Gastrocnemius medialis (tissue), 4 donors: ENCODE results near the gene SLC7A14. TPM values are rescaled to one million over a fixed set of nuclear protein-coding genes. Genes with fewer than 3 reads are reported as not detected.

ENCODE experiments used
- ATAC-seq, 2 donors: fragments of 150-250 bp; one replicate each; pipeline ENCODE4 v1.9.1; 2016
- DNase-seq, 2 donors: peaks; one replicate each; pipeline ENCODE4 v3.0.0-alpha.2; 2019
- H3K27ac ChIP-seq, 4 donors: fragments of 200-600 bp; sonication (generic); 1 replicate in 1 of 4; 2 replicates in 3 of 4; pipeline ENCODE4 v1.5.1; 2016 to 2018; ENCODE audit warnings: mild to moderate bottlenecking in 2 of 4, moderate library complexity in 1 of 4
- H3K27me3 ChIP-seq, 3 donors: fragments of 200-600 bp; sonication (generic) in 2 of 3; 1 replicate in 1 of 3; 2 replicates in 2 of 3; pipeline versions ENCODE4 v1.5.1 to v1.6.0; 2016 to 2019; ENCODE audit warnings: mild to moderate bottlenecking in 1 of 3, moderate library complexity in 1 of 3
- H3K36me3 ChIP-seq, 2 donors: fragments of 200-600 bp; sonication (generic) in 1 of 2; one replicate each; pipeline ENCODE4 v1.5.1; 2017 to 2018
- H3K4me1 ChIP-seq, 2 donors: fragments of 200-600 bp; sonication (generic) in 1 of 2; one replicate each; pipeline ENCODE4 v1.5.1; 2016 to 2017; ENCODE audit warnings: mild to moderate bottlenecking in 2 of 2
- H3K4me3 ChIP-seq, 4 donors: fragments of 200-600 bp; sonication (generic) in 3 of 4; 1 replicate in 1 of 4; 2 replicates in 3 of 4; pipeline ENCODE4 v1.5.1; 2016 to 2019; ENCODE audit warnings: mild to moderate bottlenecking in 2 of 4
- H3K9me3 ChIP-seq, 3 donors: fragments of 200-600 bp; sonication (generic) in 2 of 3; 1 replicate in 1 of 3; 2 replicates in 2 of 3; pipeline ENCODE4 v1.5.1; 2016 to 2019
- POLR2A ChIP-seq, 2 donors: fragments of 450-650 bp; IDR thresholded peaks; one replicate each; pipeline ENCODE4 v1.6.1; 2017; ENCODE audit warnings: antibody characterized with exemption in 2 of 2, mild to moderate bottlenecking in 2 of 2, moderate library complexity in 2 of 2
- in situ Hi-C, 4 donors: fragments of 200-750 bp; cut with MboI; loops; one replicate each; pipeline versions ENCODE4 v1.15.0 to v1.8.0; 2017; ENCODE audit warnings: low sequenced_read_pairs in 4 of 4
- intact Hi-C: fragments of 100-400 bp; cut with DNase I; formaldehyde crosslinking; loops from one replicate; pipeline ENCODE4 v1.15.1; 2023; ENCODE audit warnings: low total_unique reads
- total RNA-seq, 4 donors: library from RNA; depleted of rRNA; stranded (reverse); fragments of >200 nt; gene quantifications; one replicate each; pipeline versions ENCODE4 v1.1.0 to v1.2.3, GENCODE V29; 2016
- TF ChIP-seq, protein P1 (sequence below), 5 experiments: fragments of 450-650 bp in 3 of 5; fragments of 200-600 bp in 2 of 5; sonication (generic) in 2 of 5; IDR thresholded peaks in 4 of 5; conservative IDR thresholded peaks in 1 of 5; 1 replicate in 4 of 5; 2 replicates in 1 of 5; pipeline ENCODE4 v1.5.1; 2016 to 2019; ENCODE audit warnings: antibody characterized with exemption in 5 of 5, mild to moderate bottlenecking in 3 of 5, moderate library complexity in 3 of 5

SLC7A14 gene
- total RNA-seq, 4 donors from 2014 or later, result 0.02 TPM; not detected in 3

DNA sequence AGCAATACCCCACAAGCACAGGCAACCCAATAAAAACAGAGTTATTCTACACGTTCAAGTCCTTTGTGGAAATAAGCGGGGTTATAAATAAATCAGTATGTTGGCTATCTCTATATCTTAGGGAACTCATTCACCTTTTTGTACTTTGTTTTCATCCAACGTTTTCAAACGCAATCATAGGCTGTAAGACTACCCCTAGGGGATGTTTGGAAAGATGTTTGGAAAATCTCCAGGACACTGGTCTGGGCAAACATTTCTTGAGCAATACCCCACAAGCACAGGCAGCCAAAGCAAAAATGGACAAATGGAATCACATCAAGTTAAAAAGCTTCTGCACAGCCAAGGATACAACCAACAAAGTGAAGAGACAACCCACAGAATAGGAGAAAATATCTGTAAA, 97.1 kb downstream of the SLC7A14 start:
- in situ Hi-C loops (no loop called here), intact Hi-C loops (loop anchor here (5.0 kb wide), 1 partner anchor 43 kb away; no protein-coding TSS in a partner anchor)
- DNase-seq, result peak in 1 of 2 donors; percentile 18
- no peaks in the 10 kb centered on the region for H3K27me3 ChIP-seq
- ATAC-seq, result peak in 1 of 2 donors; percentile 56
- no peak for TF ChIP-seq POLR2A (IDR thresholded peaks at IDR 0.05)
- TF ChIP-seq, protein P1, sequence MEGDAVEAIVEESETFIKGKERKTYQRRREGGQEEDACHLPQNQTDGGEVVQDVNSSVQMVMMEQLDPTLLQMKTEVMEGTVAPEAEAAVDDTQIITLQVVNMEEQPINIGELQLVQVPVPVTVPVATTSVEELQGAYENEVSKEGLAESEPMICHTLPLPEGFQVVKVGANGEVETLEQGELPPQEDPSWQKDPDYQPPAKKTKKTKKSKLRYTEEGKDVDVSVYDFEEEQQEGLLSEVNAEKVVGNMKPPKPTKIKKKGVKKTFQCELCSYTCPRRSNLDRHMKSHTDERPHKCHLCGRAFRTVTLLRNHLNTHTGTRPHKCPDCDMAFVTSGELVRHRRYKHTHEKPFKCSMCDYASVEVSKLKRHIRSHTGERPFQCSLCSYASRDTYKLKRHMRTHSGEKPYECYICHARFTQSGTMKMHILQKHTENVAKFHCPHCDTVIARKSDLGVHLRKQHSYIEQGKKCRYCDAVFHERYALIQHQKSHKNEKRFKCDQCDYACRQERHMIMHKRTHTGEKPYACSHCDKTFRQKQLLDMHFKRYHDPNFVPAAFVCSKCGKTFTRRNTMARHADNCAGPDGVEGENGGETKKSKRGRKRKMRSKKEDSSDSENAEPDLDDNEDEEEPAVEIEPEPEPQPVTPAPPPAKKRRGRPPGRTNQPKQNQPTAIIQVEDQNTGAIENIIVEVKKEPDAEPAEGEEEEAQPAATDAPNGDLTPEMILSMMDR (IDR thresholded peaks at IDR 0.05 in 4 of 5, conservative IDR thresholded peaks at IDR 0.05 in 1 of 5), result no peak
- H3K9me3 ChIP-seq, result no peaks in the 10 kb centered on the region
- H3K36me3 ChIP-seq, result no peaks in the 10 kb centered on the region
- H3K4me1 ChIP-seq, result no peaks in the 10 kb centered on the region
- no peak overlapping the region for H3K27ac ChIP-seq
- H3K4me3 ChIP-seq, result no peak overlapping the region

DNA sequence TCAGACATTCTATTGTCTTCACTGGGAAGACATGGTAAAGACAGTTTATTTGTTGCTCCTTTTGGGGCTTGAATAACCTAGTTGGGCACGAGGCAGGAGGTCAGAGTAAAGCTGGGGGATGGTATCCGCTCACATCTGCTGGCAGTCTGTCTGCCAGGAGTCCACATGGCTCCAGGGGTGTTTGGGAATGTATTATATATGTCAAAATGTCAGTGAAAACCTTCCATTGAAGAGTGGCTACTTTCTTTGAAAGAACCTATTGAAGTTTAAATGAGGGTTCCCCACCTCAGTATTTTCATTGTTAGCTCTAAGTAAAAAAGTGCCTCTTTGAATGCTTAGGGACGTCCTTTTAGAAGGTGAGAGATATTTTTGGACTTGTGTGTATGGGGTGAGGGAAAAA, 98.8 kb downstream of the SLC7A14 start:
- intact Hi-C loops, result loop anchor here (5.0 kb wide), 1 partner anchor 45 kb away; no protein-coding TSS in a partner anchor
- in situ Hi-C loops, result no loop called here
- no peak for ATAC-seq
- no peaks in the 10 kb centered on the region for H3K9me3 ChIP-seq
- TF ChIP-seq, protein P1 (IDR thresholded peaks at IDR 0.05 in 4 of 5, conservative IDR thresholded peaks at IDR 0.05 in 1 of 5), result no peak
- TF ChIP-seq POLR2A (IDR thresholded peaks at IDR 0.05), result no peak
- no peak overlapping the region for H3K4me3 ChIP-seq
- no peaks in the 10 kb centered on the region for H3K36me3 ChIP-seq
- H3K27me3 ChIP-seq, result no peaks in the 10 kb centered on the region
- H3K4me1 ChIP-seq, result no peaks in the 10 kb centered on the region
- no peak for DNase-seq
- no peak overlapping the region for H3K27ac ChIP-seq

DNA sequence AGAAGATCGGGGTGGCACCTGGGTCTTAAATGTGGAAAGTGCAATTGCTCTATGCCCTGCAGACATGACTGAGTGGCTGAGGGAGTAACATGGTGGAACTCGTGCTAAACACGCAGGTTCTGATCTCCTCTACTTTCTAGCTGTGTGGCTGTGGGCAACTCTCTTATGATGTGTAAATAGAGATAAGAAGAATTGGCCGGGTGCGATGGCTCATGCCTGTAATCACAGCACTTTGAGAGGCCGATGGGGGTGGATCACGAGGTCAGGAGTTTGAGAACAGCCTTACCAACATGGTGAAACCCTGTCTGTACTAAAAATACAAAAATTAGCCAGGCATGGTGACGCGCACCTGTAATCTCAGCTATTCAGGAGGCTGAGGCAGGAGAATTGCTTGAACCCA, 99.5 kb downstream of the SLC7A14 start:
- ATAC-seq, result no peak
- Histone ChIP-seq H3K27me3 (no peaks in the 10 kb centered on the region), H3K9me3 (no peaks in the 10 kb centered on the region), H3K4me1 (no peaks in the 10 kb centered on the region), H3K27ac (no peak overlapping the region), H3K36me3 (no peaks in the 10 kb centered on the region), H3K4me3 (no peak overlapping the region)
- in situ Hi-C loops (no loop called here), intact Hi-C loops (loop anchor here (5.0 kb wide), 1 partner anchor 46 kb away; no protein-coding TSS in a partner anchor)
- TF ChIP-seq, protein P1 (IDR thresholded peaks at IDR 0.05 in 4 of 5, conservative IDR thresholded peaks at IDR 0.05 in 1 of 5), result no peak
- TF ChIP-seq POLR2A (IDR thresholded peaks at IDR 0.05), result no peak
- DNase-seq, result no peak

DNA sequence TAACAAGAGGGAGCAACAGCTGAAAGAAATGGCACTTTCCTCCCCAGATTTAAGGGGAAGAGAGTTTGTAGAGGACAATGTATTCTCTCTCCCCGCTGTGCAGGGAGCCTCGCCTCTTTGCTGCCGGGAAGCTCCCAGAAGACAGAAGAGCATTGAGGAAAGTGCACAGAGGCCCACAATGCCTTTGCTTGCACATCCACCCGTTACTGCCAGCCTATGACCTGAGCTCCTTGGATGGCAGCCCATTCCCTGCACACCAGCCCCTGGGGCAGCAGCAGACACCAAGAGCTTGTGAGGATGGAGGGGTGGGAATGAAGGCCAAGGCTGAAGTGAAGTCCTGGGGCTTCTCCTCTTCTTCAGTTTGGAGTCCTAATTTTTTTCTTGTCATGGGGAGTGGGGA, 100.2 kb downstream of the SLC7A14 start:
- TF ChIP-seq, protein P1 (IDR thresholded peaks at IDR 0.05 in 4 of 5, conservative IDR thresholded peaks at IDR 0.05 in 1 of 5), result no peak
- ATAC-seq (no peak), DNase-seq (no peak)
- intact Hi-C loops, result loop anchor here (5.0 kb wide), 1 partner anchor 47 kb away; no protein-coding TSS in a partner anchor
- H3K27me3 ChIP-seq, result no peaks in the 10 kb centered on the region
- no peak overlapping the region for H3K27ac ChIP-seq
- H3K4me1 ChIP-seq, result no peaks in the 10 kb centered on the region
- H3K36me3 ChIP-seq, result no peaks in the 10 kb centered on the region
- no peaks in the 10 kb centered on the region for H3K9me3 ChIP-seq
- H3K4me3 ChIP-seq, result no peak overlapping the region
- in situ Hi-C loops, result no loop called here

DNA sequence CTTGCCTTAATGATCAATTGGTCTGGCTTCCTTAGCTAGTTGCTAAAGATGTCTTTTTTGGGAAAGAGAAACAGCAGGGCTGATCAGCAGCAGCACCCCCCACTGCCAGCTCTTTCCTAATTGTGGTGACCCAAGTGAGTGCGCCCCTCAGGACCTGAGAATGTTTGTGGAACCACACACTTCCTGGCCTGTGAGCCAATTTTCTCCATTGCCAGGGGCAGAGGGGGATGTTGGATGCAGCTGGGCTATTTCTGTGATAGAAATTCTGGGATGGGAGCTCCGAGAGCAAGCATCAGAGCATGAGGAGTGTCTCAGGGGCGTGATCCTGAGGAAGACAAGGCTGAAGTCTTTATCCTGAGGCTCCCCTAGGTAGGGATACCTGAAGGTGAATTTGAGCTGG, 100.6 kb downstream of the SLC7A14 start:
- Histone ChIP-seq H3K27me3 (no peaks in the 10 kb centered on the region), H3K4me1 (no peaks in the 10 kb centered on the region), H3K36me3 (no peaks in the 10 kb centered on the region), H3K4me3 (no peak overlapping the region), H3K27ac (no peak overlapping the region), H3K9me3 (no peaks in the 10 kb centered on the region)
- TF ChIP-seq POLR2A (IDR thresholded peaks at IDR 0.05), result no peak
- TF ChIP-seq, protein P1 (IDR thresholded peaks at IDR 0.05 in 4 of 5, conservative IDR thresholded peaks at IDR 0.05 in 1 of 5), result no peak
- intact Hi-C loops, result loop anchor here (5.0 kb wide), 1 partner anchor 47 kb away; no protein-coding TSS in a partner anchor
- in situ Hi-C loops, result no loop called here
- DNase-seq (no peak), ATAC-seq (no peak)
